ENCODE data around the gene CNTN4.
"Not testable (repeated sequence)": the region's sequence is repeated elsewhere in the genome, so short reads cannot be mapped to it uniquely, and the experiment has no call there.

The CNTN4 gene

GRCh38 chr3:2968475-2968874 lies 869.8 kb downstream of the CNTN4 start:
- no peak for TF ChIP-seq ZNF274 (IDR thresholded peaks at IDR 0.05; ENCODE audit: low read depth, low read length)

GRCh38 chr3:2976212-2976611 lies 877.5 kb downstream of the CNTN4 start:
- no peak for TF ChIP-seq ZNF274 (IDR thresholded peaks at IDR 0.05; ENCODE audit: low read depth, low read length)
- H3K4me3 ChIP-seq (ENCODE audit: low read length): no peak overlapping the region

More at GRCh38 chr3:2968475-2968874, 869.8 kb downstream of the CNTN4 start:
- no peak overlapping the region for H3K4me3 ChIP-seq (ENCODE audit: low read length)

GRCh38 chr3:2976796-2977195 lies 878.1 kb downstream of the CNTN4 start:
- no peak overlapping the region for H3K4me3 ChIP-seq (ENCODE audit: low read length)
- TF ChIP-seq ZNF274 (IDR thresholded peaks at IDR 0.05; ENCODE audit: low read depth, low read length): no peak

GRCh38 chr3:2978977-2979732 lies 880.5 kb downstream of the CNTN4 start:
- no peak overlapping the region for H3K4me3 ChIP-seq (ENCODE audit: low read length)
- TF ChIP-seq ZNF274 (IDR thresholded peaks at IDR 0.05; ENCODE audit: low read depth, low read length): no peak

GRCh38 chr3:2984005-2984830 lies 885.6 kb downstream of the CNTN4 start:
- no peak overlapping the region for H3K4me3 ChIP-seq (ENCODE audit: low read length)
- TF ChIP-seq ZNF274 (IDR thresholded peaks at IDR 0.05; ENCODE audit: low read depth, low read length): no peak

GRCh38 chr3:2984831-2985220 lies 886.2 kb downstream of the CNTN4 start:
- TF ChIP-seq ZNF274 (IDR thresholded peaks at IDR 0.05; ENCODE audit: low read depth, low read length): no peak
- no peak overlapping the region for H3K4me3 ChIP-seq (ENCODE audit: low read length)

GRCh38 chr3:2985479-2985878 lies 886.8 kb downstream of the CNTN4 start:
- H3K4me3 ChIP-seq (ENCODE audit: low read length): no peak overlapping the region
- TF ChIP-seq ZNF274 (IDR thresholded peaks at IDR 0.05; ENCODE audit: low read depth, low read length): no peak

- TF ChIP-seq ZNF274 (IDR thresholded peaks at IDR 0.05; ENCODE audit: low read depth, low read length): no peak
- no peak overlapping the region for H3K4me3 ChIP-seq (ENCODE audit: low read length)
These were observed 893.9 kb downstream of the CNTN4 start for GRCh38 chr3:2992534-2992933.

- not testable (repeated sequence) for H3K4me3 ChIP-seq (ENCODE audit: low read length)
These were observed 894.5 kb downstream of the CNTN4 start for GRCh38 chr3:2993130-2993529.

GRCh38 chr3:2993736-2994135 lies 895.1 kb downstream of the CNTN4 start:
- TF ChIP-seq ZNF274 (IDR thresholded peaks at IDR 0.05; ENCODE audit: low read depth, low read length): no peak

GRCh38 chr3:2995195-2995594 lies 896.5 kb downstream of the CNTN4 start:
- TF ChIP-seq ZNF274 (IDR thresholded peaks at IDR 0.05; ENCODE audit: low read depth, low read length): no peak

More at GRCh38 chr3:2993736-2994135, 895.1 kb downstream of the CNTN4 start:
- H3K4me3 ChIP-seq (ENCODE audit: low read length): no peak overlapping the region

GRCh38 chr3:3005146-3005744 lies 906.6 kb downstream of the CNTN4 start:
- H3K4me3 ChIP-seq (ENCODE audit: low read length): no peak overlapping the region
- TF ChIP-seq ZNF274 (IDR thresholded peaks at IDR 0.05; ENCODE audit: low read depth, low read length): no peak

More at GRCh38 chr3:2995195-2995594, 896.5 kb downstream of the CNTN4 start:
- no peak overlapping the region for H3K4me3 ChIP-seq (ENCODE audit: low read length)

GRCh38 chr3:3013317-3014052 lies 914.8 kb downstream of the CNTN4 start:
- no peak for TF ChIP-seq ZNF274 (IDR thresholded peaks at IDR 0.05; ENCODE audit: low read depth, low read length)
- H3K4me3 ChIP-seq (ENCODE audit: low read length): no peak overlapping the region

Data from GM08714 (cell line).